Mammary epithelial cell (primary cell): Measurements from ENCODE around the gene SLC24A3.

ENCODE experiments used
- CTCF ChIP-seq, 2 donors: IDR thresholded peaks in 1 of 2; conservative IDR thresholded peaks in 1 of 2; 2 replicates each; pipeline ENCODE4 v1.5.1; 2011 to 2012; ENCODE audit warnings: inconsistent platforms in 2 of 2, low read length in 2 of 2, mild to moderate bottlenecking in 2 of 2, control low read depth in 1 of 2, low read depth in 1 of 2; ENCODE audit not compliant: insufficient read depth in 1 of 2; ENCODE audit errors: extremely low read depth in 1 of 2
- EZH2 ChIP-seq: IDR thresholded peaks from 2 replicates; pipeline ENCODE4 v1.6.1; 2012; ENCODE audit warnings: low read length, inconsistent platforms, borderline replicate concordance

DNA sequence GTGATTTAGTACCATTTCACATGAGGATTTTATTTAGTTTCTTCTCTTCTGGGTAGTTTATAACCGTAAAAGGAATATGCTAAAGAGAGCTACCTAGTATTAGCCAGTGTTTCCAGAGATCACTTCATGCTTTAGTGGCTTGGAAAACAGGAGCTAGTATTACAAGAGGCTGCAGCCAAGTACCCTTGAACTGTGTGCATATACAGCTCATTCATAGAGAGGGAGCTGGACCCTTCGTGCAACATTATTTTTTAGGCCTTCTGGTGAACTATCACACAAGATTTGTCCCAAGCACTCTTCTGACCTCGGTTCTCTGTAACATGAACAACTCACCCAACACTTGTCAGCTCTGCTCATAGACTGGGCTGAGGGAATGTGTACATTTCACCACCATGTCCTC lies 470.7 kb downstream of the SLC24A3 start:
- no peak for TF ChIP-seq CTCF (conservative IDR thresholded peaks at IDR 0.05 in 1 of 2, IDR thresholded peaks at IDR 0.05 in 1 of 2; ENCODE audit: extremely low read depth in 1 of 2, insufficient read depth in 1 of 2, low read depth in 1 of 2, low read length in 2 of 2)
- TF ChIP-seq EZH2, result no peak
